HG02571 (cell line): ENCODE data around the gene SLC35B2.

ENCODE experiments used
- ATAC-seq: cut with Tn5 transposase; IDR thresholded peaks from one replicate; pipeline ENCODE4 v1.9.1; 2021; ENCODE audit warnings: mild to moderate bottlenecking, moderate library complexity; ENCODE audit not compliant: unreplicated experiment

The SLC35B2 gene, protein sequence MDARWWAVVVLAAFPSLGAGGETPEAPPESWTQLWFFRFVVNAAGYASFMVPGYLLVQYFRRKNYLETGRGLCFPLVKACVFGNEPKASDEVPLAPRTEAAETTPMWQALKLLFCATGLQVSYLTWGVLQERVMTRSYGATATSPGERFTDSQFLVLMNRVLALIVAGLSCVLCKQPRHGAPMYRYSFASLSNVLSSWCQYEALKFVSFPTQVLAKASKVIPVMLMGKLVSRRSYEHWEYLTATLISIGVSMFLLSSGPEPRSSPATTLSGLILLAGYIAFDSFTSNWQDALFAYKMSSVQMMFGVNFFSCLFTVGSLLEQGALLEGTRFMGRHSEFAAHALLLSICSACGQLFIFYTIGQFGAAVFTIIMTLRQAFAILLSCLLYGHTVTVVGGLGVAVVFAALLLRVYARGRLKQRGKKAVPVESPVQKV

DNA sequence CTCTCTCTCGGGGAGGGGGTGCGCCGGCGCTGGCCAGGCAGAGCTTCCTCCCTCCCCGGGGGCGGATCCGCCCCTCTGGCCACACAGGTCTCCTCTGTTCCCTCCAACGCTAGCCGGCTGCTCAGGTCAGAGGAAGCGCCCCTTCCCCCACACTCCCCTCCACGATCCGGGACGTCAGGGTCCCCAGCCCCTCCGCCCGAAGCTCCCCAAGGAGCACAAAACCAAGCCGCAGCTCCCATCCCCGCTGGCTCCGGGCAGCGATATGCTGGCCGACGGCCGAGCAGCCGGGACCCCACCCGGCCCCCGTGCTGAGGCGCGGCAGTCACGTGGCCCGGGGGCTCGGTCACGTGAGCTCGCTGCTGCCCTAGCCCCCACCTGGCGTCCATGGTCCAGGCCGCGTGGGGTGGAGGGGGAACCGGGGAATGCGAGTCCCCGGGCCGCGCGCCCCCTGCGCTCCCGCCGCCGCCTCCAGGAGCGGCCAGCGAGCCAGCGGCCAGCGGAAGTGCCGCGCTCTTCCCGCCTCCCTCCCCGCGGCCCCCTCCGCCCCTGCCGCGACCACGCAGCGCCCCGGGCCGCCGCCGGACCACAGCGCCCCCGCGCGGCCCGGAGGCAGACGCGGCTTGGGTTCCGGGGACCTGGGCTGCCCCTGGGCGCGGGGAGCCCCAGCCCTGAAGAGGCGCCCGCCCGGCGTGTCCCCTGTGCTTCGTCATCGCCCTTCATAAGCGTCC lies at the start of gene SLC35B2:
Gene SLC35B2, minus strand, starts transcription at position 504 of the 728 bp plus-strand sequence. Its CDS starts 118 bp downstream, at position 386.
- peak; percentile 38 for ATAC-seq

DNA sequence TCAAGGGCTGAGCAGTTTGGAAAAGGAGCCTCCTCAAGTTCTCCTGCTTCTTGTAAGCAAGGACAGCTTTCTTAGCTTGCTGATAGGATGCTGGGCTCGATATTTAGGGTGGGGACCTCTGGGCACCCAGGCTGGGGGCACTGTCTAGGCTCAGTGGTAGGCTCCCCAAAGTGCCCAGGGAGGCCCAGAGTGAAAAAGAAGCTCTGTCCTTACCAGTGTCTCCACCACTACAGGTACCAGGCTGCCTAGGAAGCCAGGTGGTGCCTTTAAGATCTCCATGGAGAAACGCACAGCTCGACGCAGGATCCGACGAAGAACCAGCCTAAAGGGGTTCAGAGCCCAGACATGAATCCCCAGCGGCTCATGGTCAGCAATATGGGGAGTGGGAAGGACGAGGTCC lies 49.4 kb upstream of the SLC35B2 start:
- ATAC-seq: no peak

DNA sequence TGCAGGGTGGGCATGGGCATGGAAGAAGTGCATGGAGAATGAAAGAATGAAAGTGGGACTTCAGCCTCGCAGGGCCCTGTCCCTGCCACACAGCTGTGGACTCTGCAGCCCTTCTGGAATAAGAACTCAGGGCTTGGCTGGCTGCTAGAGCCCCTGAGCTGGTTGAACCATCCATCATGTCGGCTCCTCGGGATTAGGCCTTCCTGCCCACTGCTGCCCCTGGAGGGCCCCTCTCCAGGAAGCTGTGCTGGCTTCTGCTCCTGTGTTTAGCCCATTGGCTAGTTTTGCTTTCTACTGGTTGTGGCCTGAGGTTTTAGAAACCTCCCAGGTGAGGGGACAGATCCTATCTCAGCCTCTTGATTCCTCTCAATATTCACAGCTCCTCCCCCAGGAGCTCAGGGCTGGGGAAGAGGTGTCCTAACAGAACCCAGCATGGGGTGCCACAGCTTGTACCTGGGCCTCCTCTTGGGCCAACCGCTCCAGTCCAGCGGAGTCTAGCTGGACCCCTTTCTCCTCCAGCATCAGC lies 47.9 kb upstream of the SLC35B2 start:
- ATAC-seq: no peak

DNA sequence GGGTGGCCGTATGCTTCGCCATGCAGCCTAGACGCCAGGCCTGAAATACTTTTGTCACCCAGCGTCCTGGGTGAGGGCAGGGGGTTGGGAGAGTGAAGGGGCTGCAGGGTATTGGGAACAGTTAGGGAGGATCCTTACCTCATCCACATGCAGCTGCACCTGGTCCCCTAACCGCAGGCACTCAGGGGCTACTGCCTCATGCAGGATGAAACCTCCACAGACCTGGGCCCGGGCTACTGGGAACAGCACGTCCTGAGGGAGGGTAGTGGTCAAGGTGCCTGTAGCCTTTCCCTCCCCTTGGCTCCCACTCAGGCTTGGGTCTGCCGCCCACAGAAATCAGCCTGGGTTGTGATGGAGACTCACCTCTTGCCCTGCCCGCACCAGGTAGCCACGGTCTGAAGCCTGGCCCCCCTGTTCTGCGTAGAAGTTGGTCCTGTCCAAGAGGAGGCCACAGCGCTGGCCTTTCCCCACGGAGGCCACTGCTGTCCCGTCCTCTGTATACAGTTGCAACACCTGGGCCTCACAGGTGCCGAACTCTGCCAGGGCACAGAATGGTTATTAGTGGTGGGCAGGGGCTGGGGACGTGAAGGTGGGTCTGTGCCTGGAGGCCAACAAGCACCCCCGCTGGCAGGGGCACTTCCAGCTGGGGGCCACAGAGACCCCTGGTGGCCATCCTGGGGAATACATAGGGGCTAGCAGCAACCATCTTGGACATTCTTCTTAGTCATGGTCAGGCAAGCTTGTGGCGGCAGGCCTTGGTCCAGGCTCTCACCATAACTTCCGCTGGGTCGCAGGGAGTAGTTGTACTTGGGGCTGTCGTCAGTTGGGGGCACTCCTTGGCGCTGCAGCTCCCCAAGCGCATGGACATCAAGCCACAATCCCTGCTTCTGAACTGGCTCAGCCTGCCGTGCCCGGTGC lies 47.2 kb upstream of the SLC35B2 start:
- ATAC-seq: no peak

DNA sequence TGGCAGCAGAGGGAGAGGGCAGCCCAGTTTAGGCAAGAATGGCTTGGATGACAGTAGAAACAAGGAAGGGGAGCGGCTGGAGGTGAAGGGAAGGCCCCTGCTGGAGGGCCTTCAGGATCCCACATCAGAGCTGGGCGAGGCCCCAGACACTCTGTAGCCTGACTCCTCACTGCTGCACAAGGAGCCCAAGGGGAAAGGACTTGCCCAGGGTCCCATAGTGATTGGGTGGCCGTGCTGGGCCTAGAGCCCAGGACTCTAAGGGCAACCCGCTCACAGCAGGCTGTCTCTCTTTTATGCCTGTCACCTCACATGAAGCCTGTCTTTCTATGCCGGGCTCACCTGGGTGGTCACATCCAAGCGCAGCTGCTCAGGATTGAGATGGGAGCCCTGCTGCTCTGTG lies 46.5 kb upstream of the SLC35B2 start:
- no peak for ATAC-seq

DNA sequence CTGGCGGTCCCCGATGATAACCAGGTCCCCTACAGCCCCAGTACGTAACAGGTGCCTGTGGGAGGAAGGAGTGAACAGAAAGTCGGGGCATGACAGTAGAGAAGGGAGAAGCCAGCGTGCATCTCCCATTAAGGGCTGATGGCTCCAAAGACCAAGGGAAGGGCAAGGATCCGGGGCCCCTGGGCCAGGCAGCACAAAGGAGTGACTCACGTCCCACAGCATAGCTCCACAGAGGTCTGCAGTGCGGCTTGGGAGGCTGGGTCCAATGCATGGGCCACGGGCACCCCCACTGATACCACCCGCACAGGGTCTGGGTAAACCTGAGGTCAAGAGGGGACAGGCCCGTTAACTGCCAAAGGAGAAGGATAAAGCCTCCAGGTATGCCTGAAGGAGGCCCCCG lies 45.5 kb upstream of the SLC35B2 start:
- ATAC-seq: no peak

DNA sequence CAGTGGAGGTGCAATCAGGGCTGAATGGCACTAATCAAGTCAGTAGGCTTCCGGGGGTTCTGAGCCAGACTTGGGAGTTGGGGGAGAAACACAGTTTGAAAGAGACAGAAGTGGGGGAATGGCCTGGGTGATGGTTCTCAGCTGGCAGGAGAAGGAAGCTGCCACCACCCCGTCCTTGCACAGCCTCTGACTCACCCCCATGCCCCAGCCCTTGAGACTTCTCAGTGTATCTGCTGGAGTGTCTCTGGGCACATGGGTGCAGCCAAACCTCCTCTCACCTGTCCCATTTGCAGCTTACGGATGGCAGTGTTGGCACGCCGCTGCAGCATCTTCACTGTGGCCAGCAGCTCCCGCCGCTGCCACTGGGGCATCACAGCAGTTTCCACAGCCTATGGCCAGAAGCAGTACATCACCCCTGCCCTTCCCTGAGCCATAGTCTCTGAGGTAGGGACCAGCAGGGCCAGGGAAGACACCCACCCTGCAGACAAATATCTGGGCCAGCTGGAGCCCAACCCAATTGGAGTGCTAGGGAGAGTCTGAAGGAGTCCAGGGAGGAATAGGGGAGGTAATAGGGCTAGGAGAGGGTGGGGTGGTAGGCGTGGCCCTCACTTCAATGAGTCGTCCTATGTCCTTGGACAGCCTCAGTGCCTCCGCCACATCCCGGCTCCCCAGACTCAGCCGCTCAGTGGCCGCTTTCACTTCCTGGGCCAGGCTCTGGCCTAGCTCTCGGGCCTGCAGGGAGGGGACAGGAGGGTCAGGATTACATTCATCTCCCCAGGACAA lies 44.6 kb upstream of the SLC35B2 start:
- no peak for ATAC-seq

DNA sequence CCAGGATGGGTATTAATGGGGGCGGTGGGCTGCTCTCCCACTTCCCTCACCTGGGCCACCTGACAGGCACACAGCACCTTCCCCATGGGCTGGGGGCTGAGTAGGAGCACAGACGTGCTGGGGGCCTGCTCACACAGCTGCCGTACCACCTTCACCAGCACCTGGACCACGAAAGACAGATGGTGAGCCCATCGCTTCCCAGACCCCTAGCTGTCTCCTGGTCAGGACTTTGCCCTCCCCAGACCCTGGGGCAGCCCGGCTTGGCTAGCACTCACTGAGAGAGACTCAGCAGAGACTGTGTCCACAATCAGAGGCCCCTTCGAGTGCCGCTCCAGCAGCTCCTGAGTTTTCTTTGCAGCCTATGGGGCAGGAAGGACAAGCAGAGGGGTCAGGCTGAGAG lies 43.8 kb upstream of the SLC35B2 start:
- ATAC-seq: no peak

DNA sequence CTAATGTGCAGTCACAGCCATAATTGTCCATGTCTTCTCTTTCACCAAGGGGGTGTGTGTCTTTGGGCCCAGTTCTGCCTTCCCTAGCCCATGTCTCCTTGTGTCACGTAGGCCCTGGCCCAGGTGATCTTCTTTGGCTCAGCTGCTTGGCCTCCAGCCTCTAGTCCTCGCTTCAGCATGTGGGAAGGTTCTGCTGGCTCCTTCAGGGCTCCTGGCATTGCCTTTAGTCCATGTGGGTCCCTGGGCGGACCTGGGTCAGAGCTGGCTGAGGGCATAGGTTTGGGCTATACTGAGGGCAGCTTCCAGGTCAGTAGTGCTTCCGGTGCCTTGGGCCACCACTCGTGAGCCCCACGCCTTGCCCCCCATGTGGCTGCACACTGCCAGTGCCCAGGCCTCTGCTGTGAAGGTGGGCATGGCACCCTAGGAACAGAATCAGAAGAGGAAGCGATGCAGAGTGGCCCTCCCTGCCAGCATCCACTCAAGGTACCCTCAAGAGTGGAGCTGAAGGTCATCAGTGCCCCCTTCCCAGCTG lies 43.0 kb upstream of the SLC35B2 start:
- ATAC-seq: no peak

DNA sequence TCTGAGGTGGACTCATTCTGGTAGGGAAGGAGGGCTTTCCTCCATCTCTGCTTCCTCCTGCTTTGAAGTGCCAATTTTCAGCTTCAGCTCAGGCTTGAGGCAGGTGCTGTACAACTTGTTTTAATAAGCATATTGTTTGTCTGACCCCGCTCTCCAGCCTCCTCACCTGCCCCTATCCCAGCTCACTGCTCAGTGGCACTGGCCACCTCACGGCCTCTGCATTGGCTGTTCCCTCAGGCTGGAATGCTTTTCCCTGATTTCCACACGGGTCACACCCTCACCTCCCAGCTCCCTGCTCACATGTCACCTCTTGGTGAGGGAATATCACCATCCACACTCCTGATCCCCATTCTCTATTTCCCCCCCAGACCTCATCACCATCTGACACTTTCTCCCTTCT lies 41.5 kb upstream of the SLC35B2 start:
- no peak for ATAC-seq

DNA sequence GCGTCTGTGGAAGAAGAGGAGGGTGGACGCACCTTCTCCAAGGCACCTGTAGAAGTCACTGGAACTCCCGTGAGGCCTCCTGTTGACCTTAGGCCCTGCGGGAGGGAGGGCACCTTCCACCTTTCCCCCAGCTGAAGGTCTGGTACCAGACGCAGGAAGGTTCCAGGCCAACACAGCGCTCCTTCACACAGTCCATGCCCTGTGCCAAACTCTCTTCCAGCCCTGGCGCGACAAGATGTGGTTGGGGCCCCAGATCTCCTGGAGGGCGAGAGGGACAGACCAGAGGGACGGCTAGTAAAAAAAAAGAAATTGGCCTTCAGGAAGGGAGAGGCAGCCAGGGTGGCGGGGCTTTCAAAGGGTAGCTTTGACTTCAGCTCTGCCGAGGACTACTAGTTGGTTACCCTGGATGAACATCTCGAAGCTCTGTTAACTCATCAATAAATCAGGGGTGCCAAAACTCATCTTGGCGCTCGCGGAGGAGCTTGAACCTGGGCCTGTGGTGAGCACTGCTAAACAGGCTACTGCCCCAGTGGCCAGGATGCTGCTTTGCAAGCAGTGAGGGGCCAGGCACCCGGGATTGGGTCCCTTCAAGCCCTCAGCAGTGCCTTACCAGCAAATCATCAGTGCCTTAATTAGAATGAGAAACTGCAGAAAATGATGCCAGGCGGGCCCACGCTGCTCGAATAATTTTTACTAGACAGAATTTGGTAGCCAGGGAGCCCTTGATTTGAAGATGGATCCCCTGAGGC lies 40.9 kb upstream of the SLC35B2 start:
- no peak for ATAC-seq

DNA sequence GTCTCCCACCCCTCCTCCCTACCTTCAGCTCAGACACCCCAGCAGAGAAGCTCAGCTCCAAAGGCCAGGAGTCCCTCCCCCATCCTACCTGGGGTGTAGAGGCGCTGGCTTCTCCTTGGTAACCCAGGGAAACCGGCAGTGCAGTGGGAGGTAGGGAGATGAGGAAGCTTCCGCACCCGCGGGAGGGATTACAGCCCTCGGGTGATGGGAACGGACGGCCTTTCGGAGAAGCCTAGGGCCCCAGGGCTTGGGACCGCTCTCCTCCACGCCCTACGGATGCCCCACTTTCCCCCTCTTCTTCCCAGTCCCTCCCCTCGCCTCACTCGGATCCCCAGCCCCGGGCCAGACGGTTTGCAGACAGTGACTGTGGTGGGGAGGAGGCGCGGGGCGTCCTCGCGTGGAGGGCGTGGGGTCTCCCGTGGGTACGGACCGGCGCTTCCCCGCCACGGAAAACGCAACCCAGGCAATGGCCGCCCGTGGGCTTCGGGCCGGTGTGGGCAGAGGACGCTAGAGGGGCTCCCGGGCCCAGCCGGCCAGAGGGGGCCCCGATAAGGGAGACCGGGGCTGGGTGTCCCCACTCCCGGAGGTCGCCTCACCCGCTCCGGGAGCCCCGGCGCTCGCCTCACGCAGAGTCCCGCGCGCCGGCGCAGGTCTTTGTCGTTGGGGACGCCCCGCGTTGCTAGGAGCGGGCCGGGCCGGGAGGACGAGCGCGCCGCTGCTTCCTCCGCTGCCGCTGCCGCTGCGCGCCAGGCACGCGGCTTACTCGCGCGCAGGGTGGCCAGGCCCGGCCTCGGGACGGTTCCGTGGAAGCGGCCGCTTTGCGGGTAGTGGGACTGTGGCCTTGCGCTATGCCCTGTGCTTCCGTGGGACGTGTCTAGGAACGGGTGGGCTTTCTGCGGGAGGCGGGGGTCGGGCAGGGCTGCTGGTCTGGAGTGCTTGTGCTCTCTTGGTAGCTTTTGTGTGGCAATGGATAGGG lies 40.0 kb upstream of the SLC35B2 start:
- ATAC-seq: no peak

DNA sequence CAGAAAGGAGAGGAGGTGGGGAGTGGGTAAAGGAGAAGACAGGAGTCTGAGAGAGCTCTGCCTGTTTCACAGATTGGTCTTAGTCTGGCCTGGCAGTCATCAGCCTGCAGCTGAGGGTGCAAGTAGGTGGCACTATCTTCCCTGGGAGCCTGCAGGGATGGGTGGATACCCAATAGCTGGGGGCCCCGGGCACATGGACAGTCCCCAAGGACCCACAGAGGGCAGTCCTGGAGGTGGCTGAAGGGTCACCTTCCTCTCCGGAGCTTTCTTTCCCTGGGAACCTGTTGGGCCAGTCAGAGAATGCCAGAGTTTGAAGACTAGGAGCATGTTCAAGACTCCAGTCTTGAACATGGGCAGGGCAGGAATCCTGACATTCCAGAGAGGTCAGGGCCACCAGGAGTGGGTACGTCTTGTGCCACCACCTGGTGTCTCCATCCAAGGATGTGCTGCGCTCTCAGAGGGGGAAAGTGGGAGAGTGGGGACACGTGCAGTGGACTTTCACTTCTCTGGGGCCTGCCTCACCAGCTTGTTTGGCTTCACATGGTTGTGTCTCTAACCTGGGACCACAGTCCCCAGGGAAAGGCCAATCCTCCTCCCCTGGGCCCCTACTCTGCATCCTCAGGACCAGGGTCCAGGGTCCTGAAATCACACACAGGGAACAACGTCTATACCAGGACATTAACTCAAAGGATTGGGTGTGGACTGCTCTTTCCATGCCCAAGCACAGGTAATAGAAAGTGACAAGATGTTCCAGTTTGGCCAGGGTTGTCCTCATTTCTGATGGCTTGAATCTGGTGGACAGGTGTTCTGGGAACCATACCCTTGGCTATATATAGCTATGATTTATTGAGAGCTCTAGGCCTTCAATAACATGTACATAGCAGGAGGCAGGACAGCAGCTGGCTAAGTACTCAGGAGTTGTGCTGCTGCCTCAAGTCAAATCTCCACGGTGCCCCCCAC lies 37.8 kb upstream of the SLC35B2 start:
- ATAC-seq: no peak

DNA sequence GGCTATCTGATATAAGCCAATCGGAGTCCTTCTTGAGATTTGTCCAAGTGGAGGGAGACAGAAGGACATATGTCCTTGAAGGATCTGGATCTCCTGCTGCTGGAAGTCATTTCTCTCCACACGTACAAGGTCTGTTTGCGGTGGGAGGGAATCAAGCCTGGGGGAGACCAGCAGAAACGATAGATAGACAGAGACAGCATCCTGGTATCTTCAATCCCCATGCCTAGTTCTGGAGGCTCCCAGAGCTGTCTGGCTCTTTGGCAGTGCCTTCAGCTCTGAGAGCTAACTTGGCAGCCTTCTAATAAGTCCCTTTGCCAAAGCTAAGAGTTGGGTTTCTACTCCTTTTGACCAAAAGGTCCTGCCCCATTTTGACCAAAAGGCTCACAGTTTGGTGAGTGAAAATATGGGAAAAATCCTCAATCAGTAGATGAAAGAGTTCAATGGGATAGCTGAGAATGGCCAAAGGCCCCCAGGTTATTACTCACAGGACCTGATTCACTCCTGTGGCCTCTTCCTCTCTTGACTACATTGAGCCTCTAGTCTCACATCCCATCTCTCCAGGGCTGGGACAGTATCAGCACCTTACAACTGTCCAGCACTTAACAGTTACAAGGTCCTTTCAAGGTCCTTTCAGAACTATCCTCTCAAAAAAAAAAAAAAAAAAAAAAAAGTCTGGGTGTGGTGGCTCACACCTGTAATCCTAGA lies 35.5 kb upstream of the SLC35B2 start:
- no peak for ATAC-seq

DNA sequence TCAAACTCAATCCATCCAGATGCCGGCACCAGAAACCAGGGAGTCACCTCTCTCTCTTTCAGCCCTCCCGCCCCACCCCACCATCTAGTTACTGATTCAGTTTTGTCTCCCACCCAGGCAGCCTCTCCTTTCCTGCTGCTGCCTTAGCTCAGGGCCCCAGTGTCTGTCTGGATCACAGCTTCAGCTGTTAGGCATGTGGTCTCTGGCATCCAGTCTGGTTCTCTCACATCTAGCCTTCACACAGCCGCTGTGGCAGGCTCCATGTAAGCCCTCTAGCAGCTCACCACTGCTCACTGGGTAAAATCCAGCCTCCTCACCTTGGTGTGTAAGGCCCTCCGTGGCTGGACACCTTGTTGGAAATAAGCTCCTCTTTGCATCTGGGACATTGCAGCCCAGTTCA lies 34.5 kb upstream of the SLC35B2 start:
- ATAC-seq: no peak

DNA sequence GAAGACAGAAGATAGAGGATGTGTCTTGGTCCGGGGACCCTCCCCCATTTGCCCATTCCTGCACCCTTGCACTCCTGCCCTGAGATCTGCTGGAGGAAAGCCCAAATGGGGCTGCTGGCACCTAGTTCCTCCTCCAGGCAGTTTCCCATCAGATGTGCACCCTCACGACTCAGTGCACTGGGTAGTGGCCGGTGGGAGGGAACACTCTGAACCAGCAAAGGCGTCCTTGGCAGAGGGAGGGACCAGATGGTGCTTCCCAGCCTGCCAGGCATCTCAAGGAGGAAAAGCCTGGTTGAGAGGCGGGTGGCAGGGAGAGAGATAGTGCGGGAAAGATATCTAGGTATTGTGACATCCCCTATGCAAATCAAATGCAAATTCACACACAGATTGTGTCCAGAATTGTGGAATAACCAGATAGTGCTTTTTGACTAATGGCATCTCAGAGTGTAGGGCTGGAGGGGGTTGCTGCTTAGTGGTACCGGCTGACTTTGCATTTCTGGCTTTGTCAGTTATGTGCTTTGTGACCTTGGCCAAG lies 32.5 kb upstream of the SLC35B2 start:
- no peak for ATAC-seq
